ENCODE results near the gene NBAS.

DNA sequence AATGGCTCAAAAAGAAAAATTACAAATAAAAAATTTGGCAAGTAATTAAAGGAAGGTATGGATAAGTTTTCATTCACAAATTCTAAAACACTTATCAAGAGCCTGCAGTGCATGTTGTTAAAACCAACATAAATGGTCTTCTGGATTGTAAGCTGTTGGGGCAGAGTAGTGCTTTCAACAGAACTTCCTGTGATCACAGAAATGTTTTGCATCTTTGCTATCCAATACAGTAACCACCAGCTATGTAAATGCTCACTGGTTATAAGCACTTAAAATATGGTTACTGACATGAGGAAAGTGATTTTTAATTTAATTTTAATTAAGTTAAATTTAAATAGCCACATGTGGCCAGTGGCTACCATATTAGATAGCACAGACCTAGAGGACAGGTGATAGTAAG lies 133.1 kb downstream of the NBAS start:
- TF ChIP-seq RAD21 (IDR thresholded peaks at IDR 0.05; ENCODE audit: low read length) (no peak), CTCF (conservative IDR thresholded peaks at IDR 0.05; ENCODE audit: low read depth, low read length) (no peak), NFE2L2 (IDR thresholded peaks at IDR 0.05; ENCODE audit: low read depth, low read length) (no peak), MAZ (IDR thresholded peaks at IDR 0.05; ENCODE audit: borderline replicate concordance, low read depth, low read length) (no peak)

All from IMR-90 (cell line).